ENCODE measurements around the gene CUL7. TPM values are rescaled to one million over a fixed set of nuclear protein-coding genes. Genes with fewer than 3 reads are reported as not detected.

The CUL7 gene
- total and polyA plus RNA-seq, 9 of the 15 experiments (the other 6 are each of a cell fraction or from before 2014, with no cell fraction given) = 0.44 to 20.1 (median 8.6) TPM

DNA sequence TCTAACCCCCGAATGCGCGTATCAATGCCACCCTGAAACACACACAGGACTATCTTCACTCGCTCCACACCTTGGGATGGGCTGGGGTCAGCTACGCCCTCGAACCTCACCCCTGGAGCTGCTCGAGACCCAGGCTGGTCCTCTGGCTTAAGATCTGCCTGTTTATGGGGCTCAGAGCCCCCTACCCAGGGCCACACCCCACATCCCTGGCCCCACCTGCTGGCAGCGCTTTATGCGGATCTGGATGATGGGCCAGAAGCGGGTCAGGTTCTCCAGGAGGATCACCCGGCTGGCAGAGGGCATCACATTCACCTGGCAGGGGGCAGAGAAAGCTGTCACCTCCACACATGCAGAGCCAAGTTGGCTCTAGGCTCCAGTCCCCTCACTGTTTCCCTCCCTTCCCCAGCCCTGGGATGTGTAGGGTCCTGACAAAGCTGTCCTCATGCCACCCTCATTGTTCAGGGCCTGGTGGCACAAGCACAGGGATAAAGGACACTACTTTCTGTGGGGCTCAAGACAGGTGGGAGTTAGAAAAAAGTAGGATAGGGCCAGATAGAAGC is 8.2 kb downstream of the CUL7 start:
- Histone ChIP-seq H3K9ac (ENCODE audit: insufficient read depth in 1 of 2, low read depth in 2 of 2, low read length in 2 of 2) (peak overlapping the region in 1 of 2 experiments; percentile 4; a peak in 1 of 4 replicates), H3K9me3 (replicated peaks; ENCODE audit: control insufficient read depth, insufficient read depth, low read depth, low read length) (no peaks in the 10 kb centered on the region), H3K4me2 (ENCODE audit: insufficient read depth, low read length) (no peak overlapping the region), H2AFZ (ENCODE audit: low read depth, low read length) (no peak overlapping the region), H3K36me3 (ENCODE audit: control insufficient read depth, insufficient read depth, low read length) (peaks cover 72% of the 10 kb centered on the region), H3K4me1 (replicated peaks in 1 of 2; ENCODE audit: control insufficient read depth in 2 of 2, insufficient read depth in 2 of 2, low read length in 2 of 2) (peaks cover 0 to 2% of the 10 kb centered on the region in 2 experiments; a peak in 2 of 5 replicates), H3K27ac (ENCODE audit: extremely low read depth, low read depth, low read length) (no peak overlapping the region), H3K9me1 (ENCODE audit: control insufficient read depth, insufficient read depth, low read length) (peaks cover 3% of the 10 kb centered on the region), H3K79me2 (ENCODE audit: control insufficient read depth, insufficient read depth, low read length) (no peaks in the 10 kb centered on the region; the same call in 2 of the 3 replicates), H3K4me3 (no peak overlapping the region), H3K27me3 (ENCODE audit: control insufficient read depth in 2 of 2, insufficient read depth in 2 of 2, low read length in 2 of 2) (no peaks in the 10 kb centered on the region), H4K20me1 (replicated peaks; ENCODE audit: control insufficient read depth, insufficient read depth, low read length) (no peaks in the 10 kb centered on the region)
- ChIA-PET CTCF (ENCODE audit: low intra/inter-chr PET ratio) (no interaction called here), POLR2A (interaction anchor here (0.5 to 1.5 kb wide), 7 partner anchors 8 to 848 kb away, joined by 3 to 9 read pairs (median 3); partner anchors contain the start of genes CUL7 and RRP36)
- WGBS (ENCODE audit: insufficient coverage, low coverage, missing lambda C conversion rate) = 92% methylated on average over 11 of the region's 11 CpGs
- ATAC-seq = no peak
- intact Hi-C loops (cut with micrococcal nuclease) (no loop called here), in situ Hi-C loops (cut with MboI) (no loop called here)
- no peak for DNase-seq (ENCODE audit: extremely low read depth in 1 of 4, low spot score in 3 of 4)
- TF ChIP-seq, protein P1, sequence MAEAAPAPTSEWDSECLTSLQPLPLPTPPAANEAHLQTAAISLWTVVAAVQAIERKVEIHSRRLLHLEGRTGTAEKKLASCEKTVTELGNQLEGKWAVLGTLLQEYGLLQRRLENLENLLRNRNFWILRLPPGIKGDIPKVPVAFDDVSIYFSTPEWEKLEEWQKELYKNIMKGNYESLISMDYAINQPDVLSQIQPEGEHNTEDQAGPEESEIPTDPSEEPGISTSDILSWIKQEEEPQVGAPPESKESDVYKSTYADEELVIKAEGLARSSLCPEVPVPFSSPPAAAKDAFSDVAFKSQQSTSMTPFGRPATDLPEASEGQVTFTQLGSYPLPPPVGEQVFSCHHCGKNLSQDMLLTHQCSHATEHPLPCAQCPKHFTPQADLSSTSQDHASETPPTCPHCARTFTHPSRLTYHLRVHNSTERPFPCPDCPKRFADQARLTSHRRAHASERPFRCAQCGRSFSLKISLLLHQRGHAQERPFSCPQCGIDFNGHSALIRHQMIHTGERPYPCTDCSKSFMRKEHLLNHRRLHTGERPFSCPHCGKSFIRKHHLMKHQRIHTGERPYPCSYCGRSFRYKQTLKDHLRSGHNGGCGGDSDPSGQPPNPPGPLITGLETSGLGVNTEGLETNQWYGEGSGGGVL (CRISPR knock-in tag; IDR thresholded peaks at IDR 0.05) = no peak
- TF ChIP-seq, protein P2, sequence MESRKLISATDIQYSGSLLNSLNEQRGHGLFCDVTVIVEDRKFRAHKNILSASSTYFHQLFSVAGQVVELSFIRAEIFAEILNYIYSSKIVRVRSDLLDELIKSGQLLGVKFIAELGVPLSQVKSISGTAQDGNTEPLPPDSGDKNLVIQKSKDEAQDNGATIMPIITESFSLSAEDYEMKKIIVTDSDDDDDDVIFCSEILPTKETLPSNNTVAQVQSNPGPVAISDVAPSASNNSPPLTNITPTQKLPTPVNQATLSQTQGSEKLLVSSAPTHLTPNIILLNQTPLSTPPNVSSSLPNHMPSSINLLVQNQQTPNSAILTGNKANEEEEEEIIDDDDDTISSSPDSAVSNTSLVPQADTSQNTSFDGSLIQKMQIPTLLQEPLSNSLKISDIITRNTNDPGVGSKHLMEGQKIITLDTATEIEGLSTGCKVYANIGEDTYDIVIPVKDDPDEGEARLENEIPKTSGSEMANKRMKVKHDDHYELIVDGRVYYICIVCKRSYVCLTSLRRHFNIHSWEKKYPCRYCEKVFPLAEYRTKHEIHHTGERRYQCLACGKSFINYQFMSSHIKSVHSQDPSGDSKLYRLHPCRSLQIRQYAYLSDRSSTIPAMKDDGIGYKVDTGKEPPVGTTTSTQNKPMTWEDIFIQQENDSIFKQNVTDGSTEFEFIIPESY (CRISPR knock-in tag; IDR thresholded peaks at IDR 0.05) = peak; percentile 70
- TF ChIP-seq ZNF124 (CRISPR knock-in tag; IDR thresholded peaks at IDR 0.05) (no peak), POLR2AphosphoS2 (IDR thresholded peaks at IDR 0.05; ENCODE audit: low read length) (0 out of 2 replicates have a peak, but pooled peaks have one; percentile 53), ATF1 (CRISPR knock-in tag; IDR thresholded peaks at IDR 0.05) (no peak), ATF1 (tag; IDR thresholded peaks at IDR 0.05) (no peak), POLR2G (IDR thresholded peaks at IDR 0.05; ENCODE audit: low read depth, low read length) (0 out of 2 replicates have a peak, but pooled peaks have one; percentile 7), FOXK2 (conservative IDR thresholded peaks at IDR 0.05 in 1 of 2, IDR thresholded peaks at IDR 0.05 in 1 of 2; ENCODE audit: low read depth in 2 of 2) (no peak), RBFOX2 (IDR thresholded peaks at IDR 0.05; ENCODE audit: low read depth, low read length) (peak; percentile 26; the same call in 1 of the 2 replicates)
- BruUV-seq (replicated peaks) = no TSS peak
- FAIRE-seq = no peak
